Activated naive CD4-positive, alpha-beta T cell treated with anti-CD3 and anti-CD28 coated beads, Interleukin-2, amount 50 U/mL, for 16 hours (primary cell): Measurements from ENCODE around the gene FLNB.

ENCODE experiments used
- DNase-seq: peaks from one replicate; pipeline ENCODE4 v3.0.0-alpha.2; 2020

Gene FLNB

GRCh38 chr3:58173029-58173668 lies 164.9 kb downstream of the FLNB start:
- DNase-seq = no peak

- peak; percentile 35 for DNase-seq
Observed at GRCh38 chr3:58173669-58174398, 165.6 kb downstream of the FLNB start.

GRCh38 chr3:58175187-58175436 lies 166.9 kb downstream of the FLNB start:
- no peak for DNase-seq

- DNase-seq = no peak
Observed at GRCh38 chr3:58175437-58176184, 167.4 kb downstream of the FLNB start.

- no peak for DNase-seq
Observed at GRCh38 chr3:58176185-58176530, 167.9 kb downstream of the FLNB start.

GRCh38 chr3:58176827-58177489 lies 168.7 kb downstream of the FLNB start:
- DNase-seq = no peak

- DNase-seq = peak; percentile 90
Observed at GRCh38 chr3:58177747-58178527, 169.7 kb downstream of the FLNB start.

GRCh38 chr3:58178528-58179234 lies 170.5 kb downstream of the FLNB start:
- DNase-seq = no peak

- DNase-seq = no peak
Observed at GRCh38 chr3:58179235-58180098, 171.2 kb downstream of the FLNB start.

- DNase-seq = no peak
Observed at GRCh38 chr3:58180099-58180880, 172.1 kb downstream of the FLNB start.

- DNase-seq = no peak
Observed at GRCh38 chr3:58180940-58181587, 172.8 kb downstream of the FLNB start.

GRCh38 chr3:58183221-58183620 lies 175.0 kb downstream of the FLNB start:
- no peak for DNase-seq

- DNase-seq = no peak
Observed at GRCh38 chr3:58183891-58184290, 175.7 kb downstream of the FLNB start.

- no peak for DNase-seq
Observed at GRCh38 chr3:58184309-58184981, 176.2 kb downstream of the FLNB start.

GRCh38 chr3:58184982-58185360 lies 176.7 kb downstream of the FLNB start:
- DNase-seq = no peak

GRCh38 chr3:58188173-58188564 lies 179.9 kb downstream of the FLNB start:
- no peak for DNase-seq

GRCh38 chr3:58188921-58189451 lies 180.8 kb downstream of the FLNB start:
- no peak for DNase-seq

- DNase-seq = no peak
Observed at GRCh38 chr3:58189691-58190090, 181.5 kb downstream of the FLNB start.

GRCh38 chr3:58190291-58190690 lies 182.1 kb downstream of the FLNB start:
- DNase-seq = no peak
